IMR-90 (cell line): ENCODE data around the gene RGPD4.

Experiments
- CEBPB ChIP-seq: IDR thresholded peaks from 2 replicates; pipeline ENCODE4 v1.6.1; 2012; ENCODE audit warnings: low read depth, low read length, improper control_type of control experiment
- CHD1 ChIP-seq: IDR thresholded peaks from 2 replicates; pipeline ENCODE4 v1.6.1; 2012; ENCODE audit warnings: low read depth, low read length, improper control_type of control experiment
- FOS ChIP-seq: fragments of 150-350 bp; IDR thresholded peaks from 2 replicates; pipeline ENCODE4 v1.6.1; 2016; ENCODE audit warnings: low read depth, low read length
- MXI1 ChIP-seq: IDR thresholded peaks from 2 replicates; pipeline ENCODE4 v1.6.1; 2012; ENCODE audit warnings: low read depth, mild to moderate bottlenecking, low read length, moderate library complexity, borderline replicate concordance
- POLR2A ChIP-seq: IDR thresholded peaks from 2 replicates; pipeline ENCODE4 v1.6.1; 2012; ENCODE audit warnings: mild to moderate bottlenecking, low read depth, low read length
- RAD21 ChIP-seq: IDR thresholded peaks from 2 replicates; pipeline ENCODE4 v1.6.1; 2012; ENCODE audit warnings: low read length, improper control_type of control experiment
- RFX5 ChIP-seq: IDR thresholded peaks from 2 replicates; pipeline ENCODE4 v1.8.0; 2012; ENCODE audit warnings: low read depth, mild to moderate bottlenecking, low read length, moderate library complexity
- SMC3 ChIP-seq: fragments of 150-350 bp; IDR thresholded peaks from 2 replicates; pipeline ENCODE4 v1.6.1; 2016; ENCODE audit warnings: low read depth, mild to moderate bottlenecking, antibody characterized with exemption, low read length, moderate library complexity
- TF ChIP-seq, protein P1 (sequence below): conservative IDR thresholded peaks from 2 replicates; pipeline ENCODE4 v1.5.1; 2012; ENCODE audit warnings: mild to moderate bottlenecking, low read depth, low read length, improper control_type of control experiment
- TF ChIP-seq, protein P2 (sequence below): fragments of 150-350 bp; IDR thresholded peaks from 2 replicates; pipeline ENCODE4 v1.6.1; 2016; ENCODE audit warnings: low read depth, mild to moderate bottlenecking, low read length, moderate library complexity, borderline replicate concordance

- TF ChIP-seq, protein P1, sequence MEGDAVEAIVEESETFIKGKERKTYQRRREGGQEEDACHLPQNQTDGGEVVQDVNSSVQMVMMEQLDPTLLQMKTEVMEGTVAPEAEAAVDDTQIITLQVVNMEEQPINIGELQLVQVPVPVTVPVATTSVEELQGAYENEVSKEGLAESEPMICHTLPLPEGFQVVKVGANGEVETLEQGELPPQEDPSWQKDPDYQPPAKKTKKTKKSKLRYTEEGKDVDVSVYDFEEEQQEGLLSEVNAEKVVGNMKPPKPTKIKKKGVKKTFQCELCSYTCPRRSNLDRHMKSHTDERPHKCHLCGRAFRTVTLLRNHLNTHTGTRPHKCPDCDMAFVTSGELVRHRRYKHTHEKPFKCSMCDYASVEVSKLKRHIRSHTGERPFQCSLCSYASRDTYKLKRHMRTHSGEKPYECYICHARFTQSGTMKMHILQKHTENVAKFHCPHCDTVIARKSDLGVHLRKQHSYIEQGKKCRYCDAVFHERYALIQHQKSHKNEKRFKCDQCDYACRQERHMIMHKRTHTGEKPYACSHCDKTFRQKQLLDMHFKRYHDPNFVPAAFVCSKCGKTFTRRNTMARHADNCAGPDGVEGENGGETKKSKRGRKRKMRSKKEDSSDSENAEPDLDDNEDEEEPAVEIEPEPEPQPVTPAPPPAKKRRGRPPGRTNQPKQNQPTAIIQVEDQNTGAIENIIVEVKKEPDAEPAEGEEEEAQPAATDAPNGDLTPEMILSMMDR = no peak
- TF ChIP-seq RFX5 (no peak), POLR2A (no peak), RAD21 (no peak), FOS (no peak), CEBPB (no peak), CHD1 (no peak), SMC3 (no peak), MXI1 (no peak)
- TF ChIP-seq, protein P2, sequence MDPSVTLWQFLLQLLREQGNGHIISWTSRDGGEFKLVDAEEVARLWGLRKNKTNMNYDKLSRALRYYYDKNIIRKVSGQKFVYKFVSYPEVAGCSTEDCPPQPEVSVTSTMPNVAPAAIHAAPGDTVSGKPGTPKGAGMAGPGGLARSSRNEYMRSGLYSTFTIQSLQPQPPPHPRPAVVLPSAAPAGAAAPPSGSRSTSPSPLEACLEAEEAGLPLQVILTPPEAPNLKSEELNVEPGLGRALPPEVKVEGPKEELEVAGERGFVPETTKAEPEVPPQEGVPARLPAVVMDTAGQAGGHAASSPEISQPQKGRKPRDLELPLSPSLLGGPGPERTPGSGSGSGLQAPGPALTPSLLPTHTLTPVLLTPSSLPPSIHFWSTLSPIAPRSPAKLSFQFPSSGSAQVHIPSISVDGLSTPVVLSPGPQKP = no peak
Measured at GRCh38 chr2:107817378-107817777, 9.3 kb upstream of the RGPD4 start.
